Stomach smooth muscle (tissue), 2 donors: ENCODE results near the gene SORCS3.

Experiments
- H3K27ac ChIP-seq: one replicate; pipeline ENCODE4 v1.7.0; 2013; ENCODE audit warnings: mild to moderate bottlenecking, low read length, inconsistent platforms
- H3K27me3 ChIP-seq, 2 donors: one replicate each; pipeline ENCODE4 v1.7.0; 2013; ENCODE audit warnings: low read length in 2 of 2; ENCODE audit not compliant: insufficient read depth in 2 of 2, control insufficient read depth in 1 of 2
- H3K36me3 ChIP-seq, 2 donors: one replicate each; pipeline ENCODE4 v1.7.0; 2013; ENCODE audit warnings: low read length in 2 of 2; ENCODE audit not compliant: control insufficient read depth in 2 of 2, insufficient read depth in 2 of 2
- H3K4me1 ChIP-seq: one replicate; pipeline ENCODE4 v1.7.0; 2013; ENCODE audit warnings: low read length; ENCODE audit not compliant: control insufficient read depth, insufficient read depth
- H3K4me3 ChIP-seq, 2 donors: one replicate each; pipeline ENCODE4 v1.7.0; 2013; ENCODE audit warnings: low read length in 2 of 2
- H3K9ac ChIP-seq, 2 donors: one replicate each; pipeline ENCODE4 v1.7.0; 2013; ENCODE audit warnings: low read length in 2 of 2, mild to moderate bottlenecking in 1 of 2
- H3K9me3 ChIP-seq, 2 donors: one replicate each; pipeline ENCODE4 v1.7.0; 2013; ENCODE audit warnings: low read length in 2 of 2; ENCODE audit not compliant: control insufficient read depth in 2 of 2
- donor health status: healthy.
- donor health status: Pancreatic carcinoma.

Gene SORCS3

DNA sequence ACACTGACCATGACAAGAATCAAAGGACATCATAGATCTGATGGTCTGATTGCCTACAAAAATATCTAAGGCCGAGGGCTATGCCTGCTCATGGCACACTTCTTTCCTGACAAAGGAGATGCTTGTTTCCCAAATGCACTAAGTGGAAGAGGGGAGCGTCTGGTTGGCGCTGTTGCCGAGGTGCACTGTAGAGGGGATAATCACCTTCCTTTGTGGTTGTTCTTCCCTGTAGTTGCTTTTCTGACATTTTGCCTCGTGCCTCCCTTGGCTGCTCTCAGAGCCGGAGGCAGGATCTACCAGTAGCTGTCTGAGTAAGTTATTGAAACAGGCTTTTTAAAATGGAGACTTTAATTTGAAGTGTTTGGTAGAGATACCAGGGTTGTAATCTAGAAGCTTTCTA, 352.0 kb downstream of the SORCS3 start:
- no peak overlapping the region for H3K9ac ChIP-seq
- H3K27me3 ChIP-seq, result no peaks in the 10 kb centered on the region
- H3K36me3 ChIP-seq, result no peaks in the 10 kb centered on the region
- H3K4me3 ChIP-seq, result no peak overlapping the region
- H3K9me3 ChIP-seq, result no peaks in the 10 kb centered on the region
- no peaks in the 10 kb centered on the region for H3K4me1 ChIP-seq
- H3K27ac ChIP-seq, result no peak overlapping the region

DNA sequence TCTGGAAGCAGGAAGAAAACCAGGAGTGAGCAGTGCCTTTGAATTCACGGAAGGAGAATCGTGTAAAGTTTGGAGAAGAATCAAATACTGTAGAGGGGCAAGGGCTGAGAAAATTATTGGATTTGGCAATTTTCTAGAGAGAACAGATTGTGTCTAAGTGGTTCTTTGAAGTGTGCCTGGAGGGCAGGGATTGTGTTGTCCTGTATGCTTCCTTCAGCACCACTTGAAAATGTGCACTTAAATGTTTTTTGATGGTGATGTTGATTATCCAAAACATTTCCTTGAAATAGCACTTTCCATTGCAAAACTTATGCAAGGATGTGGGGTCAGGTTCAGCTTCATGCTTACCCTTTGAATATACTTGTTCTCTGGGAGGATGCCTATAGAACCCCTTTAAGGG, 360.2 kb downstream of the SORCS3 start:
- H3K27ac ChIP-seq, result no peak overlapping the region
- H3K36me3 ChIP-seq, result no peaks in the 10 kb centered on the region
- no peaks in the 10 kb centered on the region for H3K4me1 ChIP-seq
- H3K9me3 ChIP-seq, result no peaks in the 10 kb centered on the region
- H3K27me3 ChIP-seq, result no peaks in the 10 kb centered on the region
- H3K9ac ChIP-seq, result no peak overlapping the region
- H3K4me3 ChIP-seq, result no peak overlapping the region

DNA sequence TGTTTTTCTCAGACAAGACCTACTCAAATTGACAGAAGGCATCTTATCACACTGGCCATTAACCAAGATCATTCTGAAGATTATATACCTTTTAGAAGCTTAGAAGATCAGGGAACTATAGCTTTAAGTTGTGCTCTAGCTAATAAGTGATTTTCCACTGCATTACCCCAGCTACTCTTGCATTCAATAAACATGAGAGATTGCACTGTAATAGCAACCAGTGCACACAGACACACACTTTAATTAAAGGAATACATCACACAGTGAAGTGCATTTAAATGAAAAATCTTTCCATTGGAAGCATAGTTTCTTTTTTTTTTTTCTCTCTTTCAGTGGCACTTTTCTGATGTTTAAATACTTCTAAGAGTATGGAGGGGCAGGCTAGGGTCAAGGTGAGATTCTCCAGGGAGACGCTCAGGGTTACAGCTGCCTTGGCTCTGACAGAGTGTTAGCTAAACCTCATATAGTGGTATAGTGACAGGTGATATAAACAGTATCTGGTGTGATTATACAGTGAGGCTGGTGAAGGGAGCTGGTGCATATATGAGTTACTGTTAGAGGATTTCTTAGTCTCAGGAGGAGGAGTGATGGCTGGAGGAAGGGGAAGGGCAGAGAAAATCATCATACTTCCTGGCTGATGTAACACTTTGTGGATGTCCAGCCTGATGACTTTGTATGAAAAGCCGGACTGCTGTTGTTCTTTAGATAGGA, 369.5 kb downstream of the SORCS3 start:
- H3K9ac ChIP-seq, result no peak overlapping the region
- no peaks in the 10 kb centered on the region for H3K9me3 ChIP-seq
- H3K27me3 ChIP-seq, result no peaks in the 10 kb centered on the region
- H3K4me3 ChIP-seq, result no peak overlapping the region
- no peaks in the 10 kb centered on the region for H3K4me1 ChIP-seq
- H3K36me3 ChIP-seq, result no peaks in the 10 kb centered on the region
- no peak overlapping the region for H3K27ac ChIP-seq

DNA sequence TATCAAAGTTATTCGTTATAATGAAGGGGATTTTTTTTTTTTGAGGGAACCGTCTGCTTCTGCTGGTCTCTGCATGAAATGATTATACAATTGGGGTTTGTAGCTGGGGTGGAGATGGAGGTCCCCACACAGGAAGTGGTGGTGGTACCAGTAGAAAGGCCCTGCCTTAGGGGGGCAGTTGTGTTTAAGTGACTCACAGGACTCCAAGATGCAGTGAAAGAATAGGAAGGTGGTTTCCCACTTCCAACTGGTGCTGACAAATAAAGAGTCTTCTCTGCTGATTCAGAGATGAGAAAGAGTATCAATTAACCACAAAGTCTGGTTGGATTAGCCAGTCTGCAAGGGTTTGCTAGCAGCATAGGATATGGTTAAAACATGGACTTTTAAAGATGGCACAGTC, 376.0 kb downstream of the SORCS3 start:
- no peaks in the 10 kb centered on the region for H3K36me3 ChIP-seq
- no peak overlapping the region for H3K9ac ChIP-seq
- H3K27ac ChIP-seq, result no peak overlapping the region
- no peaks in the 10 kb centered on the region for H3K4me1 ChIP-seq
- H3K4me3 ChIP-seq, result no peak overlapping the region
- H3K27me3 ChIP-seq, result no peaks in the 10 kb centered on the region
- H3K9me3 ChIP-seq, result no peaks in the 10 kb centered on the region

DNA sequence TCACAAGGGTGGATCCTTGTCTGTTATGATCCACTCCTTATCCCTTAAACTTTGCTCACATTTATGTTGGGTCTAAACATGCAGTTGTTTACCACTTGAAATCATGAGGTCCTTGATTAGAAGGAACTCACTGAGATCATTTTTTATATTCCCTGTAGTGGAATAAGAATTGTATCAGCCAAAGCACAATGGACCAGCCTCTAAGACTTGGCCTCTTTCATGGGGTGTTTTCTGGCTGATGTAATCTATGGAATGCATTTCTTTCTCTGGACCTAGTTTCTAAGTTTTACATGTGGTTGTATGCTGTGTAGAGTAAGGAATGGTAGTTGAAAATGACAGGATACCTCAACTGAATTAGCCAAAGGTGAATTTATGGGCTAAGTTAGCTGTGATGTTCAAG, 376.6 kb downstream of the SORCS3 start:
- no peaks in the 10 kb centered on the region for H3K36me3 ChIP-seq
- H3K9me3 ChIP-seq, result no peaks in the 10 kb centered on the region
- H3K4me3 ChIP-seq, result no peak overlapping the region
- H3K27ac ChIP-seq, result no peak overlapping the region
- H3K9ac ChIP-seq, result no peak overlapping the region
- no peaks in the 10 kb centered on the region for H3K27me3 ChIP-seq
- H3K4me1 ChIP-seq, result no peaks in the 10 kb centered on the region

DNA sequence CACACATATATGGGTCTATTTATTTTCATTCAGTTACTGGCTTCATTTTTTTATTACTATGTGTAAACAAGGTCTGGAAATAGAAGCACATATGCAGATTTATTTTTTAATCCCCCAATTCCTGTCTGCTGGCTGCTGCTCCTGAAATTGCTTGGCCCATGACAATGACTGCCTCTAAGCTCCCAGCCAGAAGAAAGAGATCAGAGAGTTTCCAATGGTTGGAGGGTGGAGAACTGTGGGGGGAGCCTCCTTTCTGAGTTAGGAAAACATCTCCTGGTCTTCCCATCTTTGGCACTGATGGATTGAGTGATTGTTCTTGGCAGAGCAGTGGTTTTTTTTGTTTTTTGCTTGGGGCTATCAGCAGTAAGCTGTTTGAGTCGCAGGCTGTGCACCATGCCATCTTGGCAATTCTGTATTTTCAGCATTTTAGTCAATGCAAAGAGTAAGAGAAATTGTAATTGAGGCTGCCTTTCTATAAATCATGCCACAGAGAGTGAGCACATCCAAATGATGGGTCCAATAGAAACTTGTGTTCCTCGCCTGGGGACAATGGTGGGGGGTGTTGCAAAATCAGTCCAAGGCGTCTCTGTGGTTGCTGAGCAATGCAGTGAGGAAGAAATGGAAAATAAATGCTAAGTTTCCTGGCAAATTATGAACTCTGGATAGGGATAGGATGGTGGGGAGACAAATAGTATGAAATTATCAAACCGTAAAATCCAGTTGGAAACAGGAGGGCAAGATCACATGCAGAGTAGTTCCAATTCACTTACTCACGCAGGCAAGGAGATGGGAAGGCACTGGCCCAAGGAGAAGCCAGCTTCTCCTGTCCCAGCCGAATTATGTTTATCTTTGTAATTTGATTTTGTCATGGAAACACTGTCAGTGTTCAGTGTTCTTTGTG, 382.4 kb downstream of the SORCS3 start:
- H3K4me1 ChIP-seq, result no peaks in the 10 kb centered on the region
- H3K9me3 ChIP-seq, result peaks cover 0 to 4% of the 10 kb centered on the region in 2 donors
- H3K27me3 ChIP-seq, result no peaks in the 10 kb centered on the region
- H3K4me3 ChIP-seq, result no peak overlapping the region
- H3K9ac ChIP-seq, result no peak overlapping the region
- H3K36me3 ChIP-seq, result no peaks in the 10 kb centered on the region
- no peak overlapping the region for H3K27ac ChIP-seq

DNA sequence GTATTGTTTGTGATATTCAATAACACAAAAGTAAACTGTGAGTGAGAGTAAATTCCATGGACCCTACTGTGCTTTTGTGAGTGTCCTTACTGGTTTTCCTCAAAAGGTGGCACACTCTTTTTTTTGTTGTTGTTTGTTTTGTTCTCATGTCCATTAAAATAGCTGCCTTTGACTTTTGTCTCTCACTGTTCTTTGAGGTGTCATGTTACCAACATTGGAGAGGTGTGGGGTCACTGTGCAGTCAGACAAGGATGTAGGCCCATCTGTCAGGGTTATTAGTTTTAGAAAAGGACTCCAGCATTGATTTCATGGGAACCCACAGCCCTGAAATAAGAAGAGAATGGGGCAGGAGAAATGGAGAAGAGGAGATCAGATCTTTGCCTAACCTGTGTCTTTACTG, 383.1 kb downstream of the SORCS3 start:
- H3K4me3 ChIP-seq, result no peak overlapping the region
- no peak overlapping the region for H3K9ac ChIP-seq
- H3K36me3 ChIP-seq, result no peaks in the 10 kb centered on the region
- H3K9me3 ChIP-seq, result peaks cover 0 to 4% of the 10 kb centered on the region in 2 donors
- H3K27me3 ChIP-seq, result no peaks in the 10 kb centered on the region
- no peaks in the 10 kb centered on the region for H3K4me1 ChIP-seq
- H3K27ac ChIP-seq, result no peak overlapping the region

DNA sequence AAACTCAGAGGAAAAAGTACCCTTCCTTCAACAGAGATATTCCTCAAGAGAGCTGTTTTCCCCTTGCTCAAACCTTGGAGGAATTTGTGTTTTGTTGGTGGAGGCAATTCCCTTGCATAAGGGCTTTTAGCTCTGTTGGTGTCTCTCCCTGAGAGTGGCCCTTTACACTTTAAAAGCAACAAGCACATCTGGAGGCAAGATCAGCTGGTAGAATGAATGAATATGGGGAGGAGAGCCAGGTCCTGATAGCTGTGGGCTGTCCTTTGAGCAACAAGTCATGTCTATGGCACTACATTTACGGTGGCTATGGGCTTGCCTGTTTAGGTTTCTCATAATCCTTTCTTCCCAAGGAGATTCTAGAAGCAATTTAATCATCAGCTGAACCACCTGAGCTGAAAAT, 384.0 kb downstream of the SORCS3 start:
- Histone ChIP-seq H3K9ac (no peak overlapping the region), H3K4me1 (no peaks in the 10 kb centered on the region), H3K4me3 (no peak overlapping the region), H3K36me3 (no peaks in the 10 kb centered on the region), H3K9me3 (peaks cover 0 to 4% of the 10 kb centered on the region in 2 donors), H3K27me3 (no peaks in the 10 kb centered on the region), H3K27ac (no peak overlapping the region)

DNA sequence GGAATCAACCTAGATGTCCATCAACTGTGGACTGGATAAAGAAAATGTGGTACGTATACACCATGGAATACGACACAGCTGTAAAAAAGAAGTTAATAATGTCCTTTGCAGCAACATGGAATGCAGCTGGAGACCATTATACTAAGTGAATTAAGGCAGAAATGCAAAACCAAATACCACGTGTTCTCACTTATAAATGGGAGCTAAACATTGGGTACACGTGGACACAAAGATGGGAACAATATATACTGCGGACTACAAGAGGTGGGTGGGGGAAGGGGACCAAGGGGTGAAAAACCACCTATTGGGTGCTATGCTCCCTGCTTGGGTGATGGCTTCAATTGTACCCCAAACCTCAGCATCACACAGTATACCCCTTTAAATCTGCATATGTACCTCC, 385.5 kb downstream of the SORCS3 start:
- Histone ChIP-seq H3K4me3 (no peak overlapping the region), H3K27ac (no peak overlapping the region), H3K9me3 (peaks cover 0 to 4% of the 10 kb centered on the region in 2 donors), H3K4me1 (no peaks in the 10 kb centered on the region), H3K27me3 (no peaks in the 10 kb centered on the region), H3K9ac (no peak overlapping the region), H3K36me3 (no peaks in the 10 kb centered on the region)

DNA sequence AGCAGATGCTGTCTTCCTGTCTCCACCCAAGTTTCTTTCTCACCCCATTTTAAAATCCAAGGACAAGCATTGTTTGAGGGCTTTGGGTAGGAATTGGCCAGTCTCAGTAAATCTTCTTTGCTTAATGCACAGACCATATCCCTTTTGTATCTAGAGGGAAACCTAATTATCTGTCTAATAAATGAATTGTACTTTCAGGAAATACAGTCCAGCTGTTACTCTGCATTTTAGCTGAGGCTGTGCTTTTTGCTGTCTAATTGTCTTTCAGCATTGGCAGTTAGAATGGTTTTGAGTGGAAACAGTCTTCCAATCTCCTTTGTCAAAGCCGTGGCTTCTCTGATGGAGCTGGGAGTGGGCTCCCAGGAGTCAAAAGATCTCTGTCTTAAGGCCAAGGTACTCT, 388.2 kb downstream of the SORCS3 start:
- H3K36me3 ChIP-seq, result no peaks in the 10 kb centered on the region

DNA sequence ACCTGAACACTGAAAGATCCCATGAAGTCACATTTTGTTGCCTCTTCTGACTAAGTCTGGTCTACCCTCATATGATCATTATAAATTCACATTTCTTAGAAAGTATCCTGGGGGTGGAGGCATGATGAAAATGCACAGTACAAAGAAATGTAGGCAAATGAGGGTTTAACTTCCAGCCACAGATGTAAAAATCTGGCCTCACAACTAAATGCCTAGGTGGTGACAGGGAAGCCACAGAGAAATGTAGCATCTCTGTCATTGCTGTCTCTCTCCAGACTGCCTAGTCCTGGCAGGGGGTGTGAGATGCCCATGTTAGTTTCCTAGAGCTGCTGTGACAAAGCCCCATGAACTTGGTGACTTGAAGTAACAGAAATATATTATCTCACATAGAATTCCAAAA, 395.9 kb downstream of the SORCS3 start:
- no peak overlapping the region for H3K4me3 ChIP-seq
- no peaks in the 10 kb centered on the region for H3K9me3 ChIP-seq
- H3K27ac ChIP-seq, result no peak overlapping the region
- H3K27me3 ChIP-seq, result no peaks in the 10 kb centered on the region
- H3K9ac ChIP-seq, result no peak overlapping the region
- no peaks in the 10 kb centered on the region for H3K4me1 ChIP-seq
- H3K36me3 ChIP-seq, result no peaks in the 10 kb centered on the region

More for the DNA sequence above, 388.2 kb downstream of the SORCS3 start:
- Histone ChIP-seq H3K4me3 (no peak overlapping the region), H3K27me3 (no peaks in the 10 kb centered on the region), H3K9ac (no peak overlapping the region), H3K4me1 (no peaks in the 10 kb centered on the region), H3K9me3 (peaks cover 0 to 4% of the 10 kb centered on the region in 2 donors), H3K27ac (no peak overlapping the region)
